Right renal cortex interstitium (tissue), 3 donors: ENCODE data around the gene PMAIP1. TPM values are rescaled to one million over a fixed set of nuclear protein-coding genes. Genes with fewer than 3 reads are reported as not detected.

ENCODE experiments used
- DNase-seq, 3 donors: peaks; one replicate each; pipeline ENCODE4 v3.0.0-alpha.2; 2013; ENCODE audit warnings: low read depth in 3 of 3, low spot score in 2 of 3
- polyA plus RNA-seq, 3 donors: library from polyadenylated mRNA; unstranded; fragments of 120-200 nt; gene quantifications; one replicate each; pipeline ENCODE4 v1.2.1, GENCODE V29; 2013; ENCODE audit not compliant: insufficient read length in 3 of 3

PMAIP1 gene
- polyA plus RNA-seq, 3 donors, result 3.1 to 3.8 (median 3.2) TPM

- no peak for DNase-seq
Measured at GRCh38 chr18:59945544-59945943, 45.7 kb downstream of the PMAIP1 start.

- no peak for DNase-seq
Measured at GRCh38 chr18:59950215-59950944, 50.6 kb downstream of the PMAIP1 start.

- no peak for DNase-seq
Measured at GRCh38 chr18:59951591-59951990, 51.8 kb downstream of the PMAIP1 start.

GRCh38 chr18:59952283-59953007 lies 52.6 kb downstream of the PMAIP1 start:
- DNase-seq, result no peak

Other genes starting within 250 kb of the PMAIP1 start
- gene CCBE1, start 202.6 kb upstream of the PMAIP1 start, polyA plus RNA-seq, result 10 to 100 TPM; 33.4 to 39.4 (median 34.8) TPM